ENCODE measurements around the gene RAP1GAP.
A peak's percentile ranks its signal among the peaks of the same experiment; 100 is the strongest.

RAP1GAP gene

GRCh38 chr1:21590934-21591333 lies 78.2 kb downstream of the RAP1GAP start:
- DNase-seq (ENCODE audit: low read depth): no peak

- DNase-seq (ENCODE audit: low read depth): no peak
These were observed 78.9 kb downstream of the RAP1GAP start for GRCh38 chr1:21590126-21590880.

GRCh38 chr1:21589618-21590017 lies 79.5 kb downstream of the RAP1GAP start:
- DNase-seq (ENCODE audit: low read depth): no peak

GRCh38 chr1:21587602-21587953 lies 81.6 kb downstream of the RAP1GAP start:
- no peak for DNase-seq (ENCODE audit: low read depth)

GRCh38 chr1:21586846-21587601 lies 82.1 kb downstream of the RAP1GAP start:
- DNase-seq (ENCODE audit: low read depth): peak; percentile 61

GRCh38 chr1:21586222-21586621 lies 82.9 kb downstream of the RAP1GAP start:
- no peak for DNase-seq (ENCODE audit: low read depth)

- no peak for DNase-seq (ENCODE audit: low read depth)
These were observed 84.1 kb downstream of the RAP1GAP start for GRCh38 chr1:21585037-21585436.

- DNase-seq (ENCODE audit: low read depth): no peak
These were observed 85.1 kb downstream of the RAP1GAP start for GRCh38 chr1:21584096-21584495.

GRCh38 chr1:21579791-21580190 lies 89.4 kb downstream of the RAP1GAP start:
- DNase-seq (ENCODE audit: low read depth): no peak

GRCh38 chr1:21577933-21578332 lies 91.2 kb downstream of the RAP1GAP start:
- DNase-seq (ENCODE audit: low read depth): no peak

GRCh38 chr1:21577324-21577723 lies 91.8 kb downstream of the RAP1GAP start:
- no peak for DNase-seq (ENCODE audit: low read depth)

- no peak for DNase-seq (ENCODE audit: low read depth)
These were observed 92.4 kb downstream of the RAP1GAP start for GRCh38 chr1:21576798-21577187.

GRCh38 chr1:21576031-21576797 lies 92.9 kb downstream of the RAP1GAP start:
- no peak for DNase-seq (ENCODE audit: low read depth)

GRCh38 chr1:21575351-21575942 lies 93.7 kb downstream of the RAP1GAP start:
- no peak for DNase-seq (ENCODE audit: low read depth)

- no peak for DNase-seq (ENCODE audit: low read depth)
These were observed 94.5 kb downstream of the RAP1GAP start for GRCh38 chr1:21574466-21575151.

- peak; percentile 40 for DNase-seq (ENCODE audit: low read depth)
These were observed 95.1 kb downstream of the RAP1GAP start for GRCh38 chr1:21573971-21574465.

GRCh38 chr1:21573475-21573874 lies 95.7 kb downstream of the RAP1GAP start:
- DNase-seq (ENCODE audit: low read depth): no peak

GRCh38 chr1:21572735-21573277 lies 96.4 kb downstream of the RAP1GAP start:
- no peak for DNase-seq (ENCODE audit: low read depth)

- DNase-seq (ENCODE audit: low read depth): no peak
These were observed 96.9 kb downstream of the RAP1GAP start for GRCh38 chr1:21572221-21572620.

- DNase-seq (ENCODE audit: low read depth): no peak
These were observed 98.3 kb downstream of the RAP1GAP start for GRCh38 chr1:21570885-21571284.

- DNase-seq (ENCODE audit: low read depth): no peak
These were observed 98.7 kb downstream of the RAP1GAP start for GRCh38 chr1:21570528-21570875.

Measured in stromal cell of bone marrow (primary cell).